Central memory CD4-positive, alpha-beta T cell (primary cell): ENCODE data around the gene ZNF804A.

Experiments
- DNase-seq: peaks from one replicate; pipeline ENCODE4 v3.0.0; 2022

The ZNF804A gene

DNA sequence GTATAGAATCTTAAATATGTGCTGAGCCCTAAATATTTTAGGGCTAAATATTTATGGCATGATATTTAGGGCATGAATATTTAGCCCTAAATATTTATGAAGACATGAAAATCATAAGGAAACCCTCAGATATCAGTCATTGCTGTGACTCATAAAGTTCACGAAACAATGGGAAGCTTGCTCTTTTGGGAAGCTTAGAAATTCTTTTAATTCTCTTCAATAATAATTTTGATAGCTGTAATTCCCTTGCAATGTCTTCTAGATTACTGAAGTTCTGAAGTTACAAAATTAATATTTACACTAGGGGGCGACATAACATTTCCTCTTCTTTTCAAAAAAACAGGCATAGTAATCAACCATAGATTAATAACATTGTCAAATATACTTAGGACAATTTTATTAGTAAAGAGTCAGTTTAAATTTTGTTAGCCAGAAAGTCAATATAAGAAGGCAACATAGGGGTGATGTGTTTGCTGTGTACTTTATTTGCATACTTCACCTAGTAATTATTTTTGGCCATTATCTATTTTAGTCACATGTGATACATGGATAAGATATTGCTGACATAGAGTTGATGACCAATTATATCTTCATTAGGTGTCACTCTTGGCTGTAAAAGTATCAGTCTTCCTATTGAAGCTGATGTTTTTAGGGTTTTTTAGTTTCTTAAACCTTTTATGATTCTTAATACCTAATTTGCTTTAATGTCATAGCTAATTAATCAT, 13.2 kb downstream of the ZNF804A start:
- no peak for DNase-seq

DNA sequence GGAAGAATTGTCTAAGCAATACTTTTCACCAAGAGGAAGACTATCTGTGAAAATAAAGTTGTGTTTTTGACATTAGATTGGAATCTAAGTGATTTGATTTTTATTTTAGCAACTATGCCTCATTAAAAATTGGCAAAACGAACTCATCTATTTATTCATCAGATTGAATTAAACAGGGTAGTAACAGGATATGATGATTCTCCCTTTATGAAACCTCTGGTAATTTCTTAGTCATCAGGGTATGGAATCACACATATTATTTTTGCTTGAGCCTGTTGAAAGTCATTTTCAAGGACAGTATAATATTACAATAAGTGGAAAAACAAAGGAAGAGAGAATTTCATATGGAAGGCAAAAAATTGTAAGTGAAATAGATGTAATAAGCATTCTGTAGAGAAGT, 22.0 kb downstream of the ZNF804A start:
- DNase-seq = no peak

DNA sequence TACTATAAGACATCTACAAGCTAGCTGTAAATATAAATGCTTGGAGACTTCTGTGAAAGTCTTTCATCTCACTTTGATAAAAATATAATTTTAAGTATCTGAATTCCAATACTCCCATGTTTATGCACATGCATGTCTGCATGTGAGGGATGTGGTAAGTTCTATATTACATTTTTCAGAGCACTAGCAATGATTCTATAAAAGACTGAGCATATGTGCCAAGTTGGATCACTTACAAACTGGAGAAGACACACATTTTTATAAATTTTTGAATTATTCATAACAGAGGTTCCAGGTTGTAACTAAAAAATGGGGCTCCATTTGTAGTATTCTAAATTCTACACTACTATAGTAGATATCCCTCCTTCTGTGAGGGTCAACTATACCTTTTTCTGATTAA, 26.0 kb downstream of the ZNF804A start:
- DNase-seq = no peak

DNA sequence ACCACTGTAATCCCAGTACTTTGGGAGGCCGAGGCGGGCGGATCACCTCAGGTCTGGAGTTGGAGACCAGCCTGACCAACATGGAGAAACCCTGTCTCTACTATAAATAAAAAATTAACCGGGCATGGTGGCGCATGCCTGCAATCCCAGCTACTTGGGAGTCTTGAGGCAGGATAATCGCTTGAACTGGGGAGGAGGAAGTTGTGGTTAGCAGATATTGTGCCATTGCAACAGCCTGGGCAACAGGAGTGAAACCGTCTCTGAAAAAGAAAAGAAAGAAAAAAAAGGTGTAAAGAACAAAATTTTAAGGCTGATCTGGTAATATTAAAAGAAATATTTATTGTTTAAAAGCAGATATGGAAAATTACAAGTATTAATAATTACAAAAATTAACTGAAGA, 29.7 kb downstream of the ZNF804A start:
- DNase-seq = no peak

DNA sequence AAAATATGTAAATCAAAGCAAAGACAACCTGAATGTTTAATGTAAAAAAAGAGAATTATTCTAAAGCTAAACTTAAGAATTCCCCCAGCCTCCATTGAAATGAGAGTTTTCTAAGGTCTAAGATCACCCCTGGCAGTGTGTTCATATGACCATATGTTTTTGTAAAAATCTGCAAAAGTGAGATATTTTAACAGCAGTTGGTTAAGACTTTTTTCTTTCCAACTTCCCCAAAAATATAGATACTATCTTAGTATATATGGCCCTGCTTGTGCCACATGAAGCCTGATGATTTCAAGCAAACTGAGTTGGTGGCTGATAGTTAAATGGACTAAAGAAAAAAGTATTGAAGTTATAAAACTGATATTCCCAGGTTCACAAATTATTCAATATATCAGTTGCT, 35.4 kb downstream of the ZNF804A start:
- no peak for DNase-seq

DNA sequence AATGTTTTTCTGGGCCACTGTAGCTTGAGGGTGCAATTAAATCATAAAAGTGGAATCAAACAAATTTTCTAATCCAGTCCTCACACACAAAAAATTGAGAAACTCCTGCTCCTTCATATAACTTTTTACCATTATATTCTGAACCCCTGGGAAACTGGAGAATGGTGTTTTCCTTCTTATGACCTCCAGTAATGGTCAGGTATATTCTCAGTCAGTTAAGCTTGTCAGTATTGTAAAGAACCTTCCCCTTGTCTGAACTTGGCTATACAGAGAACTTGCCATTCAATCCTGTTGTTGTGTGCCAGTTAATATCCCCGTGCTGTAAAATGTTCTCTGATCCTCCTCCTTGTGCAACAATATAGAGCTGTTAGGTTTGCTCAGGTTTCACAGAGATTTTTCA, 39.5 kb downstream of the ZNF804A start:
- DNase-seq = no peak

DNA sequence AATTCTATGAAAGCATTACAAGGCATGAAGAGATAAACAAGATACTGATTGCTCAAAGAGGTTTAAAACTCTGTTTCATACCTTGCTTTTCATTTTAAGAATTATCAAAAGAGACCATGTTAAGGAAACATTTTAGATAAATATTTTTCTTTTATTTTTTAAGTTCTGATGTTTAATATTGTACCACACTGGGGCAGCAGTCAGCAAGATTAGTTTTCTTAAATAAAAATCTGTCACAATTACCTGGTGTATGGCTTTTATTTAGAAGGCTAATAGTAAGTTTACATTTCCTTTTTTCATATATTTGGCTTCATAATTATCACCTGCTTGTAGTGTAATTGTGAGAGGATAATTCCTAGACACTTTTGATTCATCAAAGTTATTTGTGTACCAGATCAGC, 46.4 kb downstream of the ZNF804A start:
- DNase-seq = no peak

DNA sequence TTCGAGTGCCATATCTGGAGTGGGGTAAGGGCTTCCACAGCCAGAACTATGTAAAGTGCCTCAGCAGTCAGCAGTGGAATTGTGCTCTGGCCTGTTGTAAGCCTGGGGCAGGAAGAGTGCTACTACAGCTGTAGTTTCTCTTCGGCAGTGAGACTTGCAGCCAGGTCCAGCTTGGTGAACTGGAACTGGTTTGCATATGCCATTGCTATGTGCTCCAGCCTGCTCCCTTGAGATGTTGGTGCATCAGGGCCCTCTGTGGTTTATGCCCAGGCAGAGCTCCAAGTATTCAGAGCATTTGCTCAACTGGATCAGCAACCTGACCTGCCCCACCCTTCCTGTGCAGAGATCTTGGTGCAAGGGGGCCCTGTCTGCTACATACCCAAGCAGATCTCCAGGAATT, 47.8 kb downstream of the ZNF804A start:
- no peak for DNase-seq

DNA sequence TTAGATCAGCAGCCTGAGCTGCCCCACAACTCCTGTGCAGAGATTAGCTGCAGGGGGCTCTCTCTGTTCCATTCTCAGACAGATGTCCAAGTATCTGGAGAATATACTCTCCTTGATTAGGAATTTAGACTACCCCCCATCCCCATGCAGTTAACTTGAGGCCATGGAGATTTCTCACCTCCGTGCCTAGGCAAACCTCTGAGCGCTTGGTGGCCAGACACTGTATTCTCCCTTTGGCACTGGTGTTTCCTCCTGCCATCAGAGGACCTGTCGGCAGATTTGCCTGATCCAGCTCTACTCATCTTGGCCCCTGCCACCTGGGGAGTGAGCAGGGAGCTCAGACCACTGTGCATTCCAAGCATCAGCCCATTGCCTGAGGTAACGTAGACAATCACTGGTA, 48.3 kb downstream of the ZNF804A start:
- DNase-seq = no peak

DNA sequence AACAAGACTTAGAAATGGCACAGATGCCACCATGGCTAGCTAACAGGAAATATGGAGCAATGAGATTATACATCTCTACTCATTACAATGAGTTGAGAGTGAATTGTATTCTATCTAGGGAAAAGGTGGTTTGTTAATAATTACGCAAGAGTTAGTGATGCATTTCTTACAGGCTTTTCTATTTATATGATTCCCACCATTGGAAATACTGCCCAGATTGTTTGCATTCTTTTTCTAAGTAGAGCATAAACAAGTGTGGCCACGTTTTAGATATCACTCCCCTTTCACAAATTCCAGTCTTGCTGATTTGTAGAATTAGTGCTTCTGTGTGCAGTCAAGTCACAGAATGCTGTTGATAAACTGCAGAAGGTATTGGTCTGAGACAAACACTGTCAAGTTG, 56.6 kb downstream of the ZNF804A start:
- no peak for DNase-seq

DNA sequence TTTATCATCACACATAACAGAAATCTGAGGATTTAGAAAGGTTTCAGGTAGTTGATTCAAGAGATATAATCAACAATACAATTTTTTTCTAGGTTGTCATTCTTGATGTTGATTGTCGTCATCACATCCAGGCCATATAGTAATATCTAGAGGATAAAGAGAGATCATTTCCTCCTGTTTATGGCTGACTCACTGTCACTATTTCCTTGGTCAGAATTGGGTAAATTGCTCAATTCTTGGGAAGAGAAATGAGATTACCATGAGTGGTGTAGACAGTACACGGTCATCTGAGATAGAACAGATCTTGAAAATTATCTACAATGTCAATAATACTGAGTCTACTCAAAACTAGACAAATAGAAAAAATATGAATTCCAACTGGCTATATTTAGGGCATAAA, 78.8 kb downstream of the ZNF804A start:
- no peak for DNase-seq

DNA sequence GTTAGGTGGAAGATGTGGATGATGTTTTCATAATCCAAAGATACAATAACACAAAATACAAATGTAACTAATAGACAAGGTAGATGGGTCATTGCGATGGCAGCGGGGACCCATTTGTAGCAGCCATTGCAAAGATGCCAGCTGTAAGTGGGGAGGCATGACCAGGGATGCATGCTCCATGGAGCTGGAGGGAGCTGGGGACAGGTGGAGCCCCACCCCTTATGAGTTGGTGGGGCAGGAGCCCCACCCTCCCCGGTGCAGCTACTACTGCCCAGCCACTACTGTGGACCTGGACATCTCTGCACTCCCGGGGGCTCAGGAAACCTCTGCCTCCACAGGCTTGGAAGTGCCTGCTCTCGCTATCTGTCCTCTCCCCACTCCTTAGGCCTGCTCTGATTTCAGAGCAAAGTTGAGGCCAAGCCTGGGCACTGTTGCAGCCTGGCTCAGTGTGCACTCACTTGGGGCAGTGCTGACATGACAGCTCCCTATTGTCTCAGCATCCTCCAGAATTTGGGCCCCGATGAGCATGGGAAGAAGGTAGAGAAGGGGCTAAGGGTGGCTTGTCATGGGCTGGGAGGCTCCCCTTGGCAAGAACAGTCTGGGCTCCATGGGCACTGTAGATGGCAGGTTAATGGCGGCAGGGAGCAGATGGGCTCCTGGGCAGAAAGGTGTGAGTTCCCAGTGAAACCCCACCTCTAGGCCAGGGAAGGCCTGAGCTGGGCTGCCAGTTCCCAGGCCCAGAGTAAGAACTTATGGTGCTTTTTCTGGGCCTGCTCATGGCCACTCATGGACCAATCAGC, 81.1 kb downstream of the ZNF804A start:
- no peak for DNase-seq

DNA sequence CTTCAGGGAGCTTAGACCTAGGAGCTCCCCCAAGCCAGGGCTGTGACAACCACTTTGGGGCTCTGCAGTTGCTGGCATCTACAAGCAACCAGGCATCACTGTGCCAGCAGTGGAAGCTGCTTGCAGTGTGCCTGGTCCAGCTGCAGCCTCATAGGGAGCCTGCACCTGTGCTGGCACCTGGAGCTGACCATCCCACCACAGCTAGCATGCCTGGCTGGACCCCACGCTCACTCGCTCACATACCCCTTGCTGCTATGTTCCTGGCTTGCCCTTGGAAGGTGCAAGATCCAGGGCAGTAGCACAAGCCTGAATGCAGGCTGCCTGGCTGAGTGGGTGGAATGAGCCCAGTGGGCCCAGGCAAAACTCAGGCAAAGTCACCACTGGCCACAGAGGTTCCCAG, 82.5 kb downstream of the ZNF804A start:
- DNase-seq = no peak

DNA sequence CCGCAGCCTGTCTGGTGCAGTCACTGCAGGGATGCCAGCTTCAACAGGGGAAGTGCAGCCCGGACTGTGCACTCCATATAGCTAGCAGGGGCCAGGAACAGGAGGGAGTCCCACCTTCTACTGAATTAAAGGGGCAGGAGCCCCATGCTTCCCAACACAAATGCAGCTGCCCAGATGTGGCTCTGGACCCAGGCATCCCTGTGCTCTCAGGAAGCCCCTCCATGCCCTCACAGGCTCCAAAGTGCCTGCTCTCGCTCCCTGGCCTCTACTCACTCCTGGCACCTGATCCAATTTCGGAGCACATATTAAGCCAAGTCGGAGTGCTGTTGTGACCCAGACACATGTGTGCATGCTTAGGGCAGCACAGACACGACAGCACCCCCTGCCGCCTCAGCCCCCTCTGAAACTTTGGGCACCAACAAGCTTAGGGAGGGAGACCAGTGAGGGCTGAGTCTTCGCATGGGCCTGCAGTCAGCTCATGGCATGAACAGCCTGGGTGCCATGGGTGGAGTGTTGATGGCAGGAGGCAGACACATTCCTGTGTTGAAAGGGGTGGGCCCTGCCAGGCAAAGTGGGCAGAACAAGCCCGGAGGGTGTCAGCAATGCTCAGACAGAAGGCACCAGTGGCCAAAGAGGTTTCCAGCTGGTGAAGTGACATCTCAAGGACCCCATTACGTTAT, 83.5 kb downstream of the ZNF804A start:
- no peak for DNase-seq

DNA sequence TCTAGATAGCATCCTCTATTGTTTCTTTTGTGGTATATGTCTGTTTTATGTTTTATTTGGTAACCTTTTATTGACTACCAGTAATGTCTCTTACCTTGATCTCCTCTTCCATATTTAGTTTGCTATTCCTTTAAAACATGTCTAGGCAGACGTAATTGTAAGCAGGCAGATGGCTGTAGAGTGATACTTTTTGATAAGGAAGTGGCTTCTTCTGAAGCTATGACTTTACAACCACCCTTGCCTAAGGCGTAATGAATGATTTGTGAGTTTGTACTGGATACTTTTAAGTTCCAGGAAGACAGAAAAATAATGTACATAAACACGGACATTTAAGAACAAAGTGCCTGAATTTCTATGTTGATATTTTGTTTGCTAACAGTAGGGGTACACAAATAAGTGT, 85.6 kb downstream of the ZNF804A start:
- no peak for DNase-seq

DNA sequence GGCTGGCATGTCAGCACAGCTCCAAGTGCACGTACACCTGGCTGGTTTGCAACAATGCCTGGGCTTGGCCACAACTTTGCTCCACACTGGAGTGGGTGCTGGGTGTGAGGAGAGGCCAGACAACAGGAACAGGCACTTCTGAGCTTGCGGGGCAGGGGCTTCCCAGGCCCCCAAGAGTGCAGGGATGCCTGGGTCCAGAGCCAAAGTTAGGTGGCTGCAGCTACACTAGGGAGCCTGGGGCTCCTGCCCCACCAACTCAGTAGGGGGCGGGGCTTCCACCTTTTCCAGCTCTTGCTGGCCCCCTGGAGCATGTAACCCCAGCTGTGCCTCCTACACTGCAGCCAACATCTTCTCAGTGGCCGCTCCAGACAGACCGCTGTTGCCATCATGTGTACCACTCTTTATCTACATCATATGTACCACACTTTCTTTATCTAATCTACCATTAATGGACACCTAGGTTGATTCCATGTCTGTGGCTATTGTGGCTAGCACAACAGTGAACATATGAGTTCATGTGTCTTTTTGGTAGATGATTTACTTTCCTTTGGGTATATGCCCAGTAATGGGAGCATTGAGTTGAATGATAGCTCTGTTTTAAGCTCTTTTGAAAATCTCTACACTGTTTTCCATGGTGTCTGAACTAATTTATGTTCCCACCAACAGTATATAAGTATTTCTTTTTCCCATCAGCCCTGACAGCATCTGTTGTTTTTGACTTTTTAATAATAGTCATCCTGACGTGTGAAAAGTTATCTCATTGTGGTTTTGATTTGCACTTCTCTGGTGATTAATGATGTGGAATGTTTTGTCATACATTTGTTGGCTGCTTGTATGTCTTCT, 87.9 kb downstream of the ZNF804A start:
- no peak for DNase-seq

DNA sequence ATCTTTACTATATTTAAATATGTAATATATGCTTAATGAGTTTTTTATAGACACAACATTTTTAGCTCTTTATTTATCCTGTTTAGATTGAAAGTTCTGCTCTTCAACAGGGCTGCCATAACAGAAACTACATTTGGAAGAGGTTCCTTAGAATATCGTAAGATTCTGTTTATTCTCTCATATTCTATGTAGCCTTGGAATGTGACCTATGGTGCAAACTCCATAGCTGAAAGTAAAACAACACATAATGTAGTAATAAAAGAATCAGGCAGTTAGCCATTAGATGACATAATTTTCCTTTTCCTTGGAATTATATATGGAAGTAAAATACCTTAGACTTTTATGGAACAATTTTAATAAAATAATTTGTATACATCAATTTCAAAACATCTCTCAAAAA, 91.3 kb downstream of the ZNF804A start:
- no peak for DNase-seq

DNA sequence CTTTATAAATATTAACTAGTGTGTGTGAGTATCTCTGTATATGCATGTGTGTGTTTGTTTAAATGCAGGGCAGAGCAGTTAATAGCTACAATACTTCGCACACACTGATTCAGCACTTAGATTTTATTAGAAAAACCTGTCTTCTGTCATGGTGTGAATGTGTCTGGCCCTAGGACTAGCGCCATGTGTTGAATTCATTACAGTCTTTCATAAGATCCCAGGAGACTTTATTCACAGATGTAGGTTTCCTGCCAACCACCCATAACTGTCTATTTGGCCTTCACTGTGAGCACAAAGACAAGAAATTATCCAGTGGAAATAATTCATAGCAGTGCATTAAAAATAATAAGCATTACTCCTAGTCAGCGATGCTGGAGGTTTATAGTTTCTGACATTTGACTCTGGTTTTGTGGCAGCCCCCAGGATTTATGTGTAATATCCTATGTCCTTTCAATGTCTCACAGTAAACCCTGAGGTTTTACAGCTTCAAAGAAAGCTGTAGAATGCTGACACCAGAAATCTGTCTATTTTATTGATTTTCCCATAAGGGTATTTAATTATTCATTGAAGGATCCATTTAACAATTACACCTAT, 93.9 kb downstream of the ZNF804A start:
- no peak for DNase-seq

DNA sequence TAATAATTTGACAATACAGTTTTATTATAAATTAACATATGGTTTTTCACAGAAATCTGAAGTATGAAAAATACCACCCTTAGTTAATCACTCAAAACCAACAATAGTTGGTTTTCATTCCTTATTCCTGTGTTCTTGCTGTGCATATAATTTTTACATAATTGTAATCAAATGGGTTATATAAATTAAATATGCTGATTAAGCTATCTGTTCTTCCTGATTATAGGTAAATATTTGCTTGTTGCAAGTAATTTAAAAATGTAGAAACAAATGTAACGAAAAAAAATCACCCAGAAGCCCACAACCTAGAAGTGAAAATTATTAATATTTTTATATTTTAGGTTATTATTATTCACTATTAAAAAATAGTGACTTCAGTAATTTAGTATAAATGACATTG, 98.3 kb downstream of the ZNF804A start:
- no peak for DNase-seq

DNA sequence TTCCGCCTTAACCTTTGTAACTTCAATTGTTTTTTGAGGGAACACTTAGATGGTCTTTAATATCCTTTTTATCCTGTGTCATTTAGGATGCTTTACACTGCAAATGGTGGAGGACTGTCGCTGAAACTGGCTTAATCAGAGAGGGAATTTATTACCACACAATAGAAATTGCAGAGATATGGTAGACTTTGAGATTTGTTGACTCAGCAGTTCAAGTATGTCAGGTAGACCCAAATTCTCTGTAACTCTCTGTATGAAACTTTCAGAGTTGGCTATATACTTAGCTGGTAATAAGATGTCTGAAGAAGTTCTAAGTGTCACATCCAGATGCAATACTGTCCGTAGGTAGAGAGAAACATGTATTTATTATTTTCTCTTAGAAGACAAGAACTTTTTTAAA, 100.1 kb downstream of the ZNF804A start:
- DNase-seq = no peak

DNA sequence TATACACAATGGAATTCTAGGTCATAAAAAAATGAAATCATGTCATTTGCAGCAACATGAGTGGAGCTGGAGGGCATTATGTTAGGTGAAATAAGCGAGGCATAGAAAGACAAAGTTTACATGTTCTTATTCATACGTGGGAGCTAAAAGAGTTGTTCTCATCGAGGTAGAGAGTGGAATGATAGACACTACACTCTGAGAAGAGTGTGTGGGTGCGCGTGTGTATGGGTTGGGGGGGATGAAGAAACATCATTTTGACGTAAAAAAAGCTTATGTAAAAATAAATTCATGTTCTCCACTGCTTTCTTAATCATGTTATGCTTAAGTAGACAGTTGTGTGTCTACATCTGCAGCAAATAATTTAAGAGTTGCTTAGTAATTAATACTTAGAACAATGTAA, 123.6 kb downstream of the ZNF804A start:
- DNase-seq = no peak

DNA sequence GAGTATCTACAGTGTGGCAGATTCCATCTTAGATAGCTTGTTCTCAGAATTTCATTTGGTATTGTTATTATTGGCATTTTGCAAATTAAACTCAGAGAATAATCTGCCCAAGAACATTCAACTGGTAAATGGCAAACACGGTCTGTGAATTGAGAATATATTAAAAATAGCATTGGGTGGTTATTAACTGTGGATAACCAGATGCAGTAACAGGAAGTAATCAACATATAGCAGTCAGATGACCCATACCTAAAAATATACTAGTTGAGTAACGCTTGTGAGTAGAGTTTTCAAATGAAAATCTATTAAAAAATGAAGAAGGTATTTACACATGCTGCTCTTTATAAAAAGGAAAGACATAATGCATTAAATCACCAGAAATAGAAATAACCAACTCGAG, 129.5 kb downstream of the ZNF804A start:
- DNase-seq = no peak

DNA sequence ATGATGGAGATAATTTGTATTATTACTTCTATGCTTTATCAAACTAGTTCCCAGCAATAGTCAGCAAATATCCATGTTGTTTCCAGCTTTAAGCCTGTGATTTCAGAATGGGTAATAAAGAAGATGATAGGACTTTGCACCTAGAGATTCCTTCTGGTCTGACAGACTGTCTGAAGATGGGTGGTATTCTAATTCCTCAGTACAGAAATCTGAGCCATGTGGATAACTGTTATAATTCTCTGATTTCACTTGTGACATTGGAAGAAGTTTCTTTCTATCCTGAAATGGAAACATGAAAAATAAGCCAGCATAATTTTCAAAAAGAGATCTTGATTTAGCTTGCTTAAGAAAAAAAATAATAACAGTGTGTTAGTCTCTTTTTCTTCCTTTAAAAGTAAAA, 130.1 kb downstream of the ZNF804A start:
- no peak for DNase-seq
